Spleen (tissue), 7 donors: Measurements from ENCODE around the gene ELFN2.

Source experiments
- CTCF ChIP-seq, 11 experiments: fragments of 200-600 bp in 7 of 11; fragments of 450-650 bp in 4 of 11; sonication (generic) in 4 of 11; IDR thresholded peaks in 8 of 11; conservative IDR thresholded peaks in 3 of 11; 1 replicate in 7 of 11; 2 replicates in 4 of 11; pipeline versions ENCODE4 v1.4.0 to v1.8.0; 2016 to 2021; ENCODE audit warnings: antibody characterized with exemption in 11 of 11, inconsistent platforms in 4 of 11, mild to moderate bottlenecking in 1 of 11
- POLR2A ChIP-seq, 3 donors: fragments of 450-650 bp; IDR thresholded peaks; one replicate each; pipeline ENCODE4 v1.5.1; 2017; ENCODE audit warnings: antibody characterized with exemption in 3 of 3, mild to moderate bottlenecking in 1 of 3
- donor health status: DM: no; HTN: no; CAD: no; lungs with moderate emphysema.
- donor health status: DM: no; HTN: no; CAD: no.
- donor health status: DM: no; HTN: no; CAD: no.

- TF ChIP-seq CTCF (IDR thresholded peaks at IDR 0.05 in 8 of 11, conservative IDR thresholded peaks at IDR 0.05 in 3 of 11) (no peak), POLR2A (IDR thresholded peaks at IDR 0.05) (no peak)
Observed at GRCh38 chr22:37417264-37417663, 10.0 kb downstream of the ELFN2 start.
